ENCODE data around the gene LTBR.

DNA sequence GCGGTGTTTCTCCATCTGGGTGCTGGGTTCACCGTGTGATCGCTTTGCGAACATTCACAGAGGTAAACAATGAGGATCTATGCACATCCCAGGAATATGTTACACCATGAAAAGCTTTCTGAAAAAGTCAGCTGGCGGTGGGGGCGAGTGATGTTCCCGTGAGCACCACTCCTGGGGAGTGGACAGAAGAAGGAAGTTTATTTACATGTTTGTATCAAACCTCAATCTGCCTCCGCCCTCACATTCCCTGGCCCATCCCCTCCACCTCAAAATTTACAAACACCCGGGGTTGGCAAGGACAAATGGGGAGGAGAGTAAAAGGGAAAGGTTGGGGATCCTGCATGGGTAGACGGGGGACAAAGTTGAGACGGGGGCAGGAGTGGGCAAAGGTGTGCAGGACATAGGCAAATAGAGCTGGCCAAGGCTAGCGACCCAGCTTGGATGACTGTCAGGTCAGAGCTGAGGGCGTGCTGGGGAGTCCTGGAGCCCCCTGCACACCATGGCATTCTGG, 49.0 kb upstream of the LTBR start:
- no peak for TF ChIP-seq POLR2AphosphoS5 (IDR thresholded peaks at IDR 0.05; ENCODE audit: low read depth, low read length)
- TF ChIP-seq POLR2A (IDR thresholded peaks at IDR 0.05; ENCODE audit: low read depth, low read length), result no peak
- no peak for TF ChIP-seq TAF1 (IDR thresholded peaks at IDR 0.05; ENCODE audit: borderline replicate concordance, low read depth, low read length)

All from GM12892 (cell line).